H1 (cell line): Measurements from ENCODE around the gene CACNA1C. TPM values are rescaled to one million over a fixed set of nuclear protein-coding genes. Genes with fewer than 3 reads are reported as not detected.

Experiments used
- CTCF ChIA-PET: fragments of 300-600 bp; sonication (Branson Sonifier 250); formaldehyde crosslinking; loops from one replicate; lab custom pipeline; 2021; ENCODE audit not compliant: partially characterized antibody; lab: Charles Lee
- POLR2A ChIA-PET: fragments of 300-600 bp; sonication (Branson Sonifier 250); formaldehyde crosslinking; loops from one replicate; lab custom pipeline; 2021; ENCODE audit warnings: inconsistent platforms; ENCODE audit not compliant: partially characterized antibody; lab: Charles Lee
- DNase-seq, 2 experiments: peaks; one replicate each; pipeline versions ENCODE4 v3.0.0 to v3.0.0-alpha.2; 2010 to 2022; ENCODE audit warnings: low spot score in 2 of 2, low read depth in 1 of 2, mixed read lengths in 1 of 2
- FAIRE-seq: peaks from 2 replicates; lab custom pipeline; 2011; peaks lifted over from hg19 to GRCh38; lab: Jason Lieb, UNC
- H2AFZ ChIP-seq: 2 replicates; pipeline ENCODE4 v1.8.1; 2012; ENCODE audit warnings: low read length, inconsistent platforms
- H2AK5ac ChIP-seq: 2 replicates; pipeline ENCODE4 v1.6.1; 2013; ENCODE audit warnings: low read depth, low read length
- H2BK120ac ChIP-seq: replicated peaks from 2 replicates; pipeline ENCODE3; 2013; ENCODE audit warnings: low read depth, low read length, inconsistent platforms
- H2BK12ac ChIP-seq: 2 replicates; pipeline ENCODE4 v1.6.1; 2013; ENCODE audit warnings: low read depth, low read length
- H2BK15ac ChIP-seq: 2 replicates; pipeline ENCODE4 v1.6.1; 2013; ENCODE audit warnings: low read length
- H2BK20ac ChIP-seq: 2 replicates; pipeline ENCODE4 v1.6.1; 2013; ENCODE audit warnings: low read length
- H2BK5ac ChIP-seq: 2 replicates; pipeline ENCODE4 v1.6.1; 2013; ENCODE audit warnings: low read depth, low read length
- H3K14ac ChIP-seq: 2 replicates; pipeline ENCODE4 v1.6.1; 2013; ENCODE audit warnings: inconsistent platforms; ENCODE audit not compliant: insufficient read length
- H3K18ac ChIP-seq: 2 replicates; pipeline ENCODE4 v1.6.1; 2013; ENCODE audit warnings: low read length; ENCODE audit errors: extremely low read depth
- H3K23ac ChIP-seq: 2 replicates; pipeline ENCODE4 v1.6.1; 2013; ENCODE audit warnings: inconsistent platforms; ENCODE audit not compliant: insufficient read length
- H3K23me2 ChIP-seq: 2 replicates; pipeline ENCODE4 v1.6.1; 2013; ENCODE audit warnings: low read depth, low read length
- H3K27ac ChIP-seq: 2 replicates; pipeline ENCODE4 v1.6.1; 2011; ENCODE audit warnings: low read depth, low read length, inconsistent platforms
- H3K27me3 ChIP-seq, 4 experiments: replicated peaks in 1 of 4; 1 replicate in 1 of 4; 2 replicates in 3 of 4; pipeline versions ENCODE4 v1.6.1 to v1.8.1; 2011 to 2013; ENCODE audit warnings: low read length in 3 of 4, mild to moderate bottlenecking in 3 of 4, inconsistent platforms in 2 of 4, mixed read lengths in 2 of 4, moderate library complexity in 1 of 4; ENCODE audit not compliant: control insufficient read depth in 3 of 4, insufficient read depth in 3 of 4; ENCODE audit errors: extremely low read depth in 1 of 4
- H3K36me3 ChIP-seq, 4 experiments: 2 replicates each; pipeline versions ENCODE4 v1.6.1 to v1.8.1; 2011 to 2013; ENCODE audit warnings: mild to moderate bottlenecking in 4 of 4, low read length in 3 of 4, moderate library complexity in 2 of 4, control low read depth in 1 of 4, inconsistent platforms in 1 of 4; ENCODE audit not compliant: insufficient read depth in 4 of 4, control insufficient read depth in 2 of 4
- H3K4ac ChIP-seq: replicated peaks from 2 replicates; pipeline ENCODE3; 2013; ENCODE audit warnings: low read length, low read depth, mixed read lengths, inconsistent platforms; ENCODE audit not compliant: insufficient read length
- H3K4me1 ChIP-seq, 4 experiments: replicated peaks in 1 of 4; 1 replicate in 1 of 4; 2 replicates in 3 of 4; pipeline versions ENCODE4 v1.6.1 to v1.8.1; 2011 to 2013; ENCODE audit warnings: low read length in 3 of 4, inconsistent platforms in 2 of 4, mixed read lengths in 1 of 4; ENCODE audit not compliant: insufficient read depth in 4 of 4, control insufficient read depth in 3 of 4
- H3K4me2 ChIP-seq, 2 experiments: 2 replicates each; pipeline versions ENCODE4 v1.6.1 to v1.8.1; 2011 to 2013; ENCODE audit warnings: low read depth in 2 of 2, low read length in 2 of 2, control low read depth in 1 of 2, inconsistent platforms in 1 of 2, mild to moderate bottlenecking in 1 of 2; ENCODE audit not compliant: insufficient read depth in 1 of 2
- H3K4me3 ChIP-seq, 4 experiments: fragments of 200-600, 300-600 bp in 1 of 4; sonication (generic), shearing (Covaris generic), sonication (Bioruptor Twin) in 1 of 4; 2 replicates each; pipeline versions ENCODE4 v1.5.1 to v1.8.1; 2011 to 2016; ENCODE audit warnings: low read length in 4 of 4, low read depth in 3 of 4, control low read depth in 2 of 4, inconsistent platforms in 2 of 4, mild to moderate bottlenecking in 2 of 4, mixed read lengths in 1 of 4, moderate library complexity in 1 of 4; ENCODE audit not compliant: insufficient read depth in 2 of 4; ENCODE audit errors: extremely low read depth in 1 of 4
- H3K56ac ChIP-seq: replicated peaks from 2 replicates; pipeline ENCODE3; 2013; ENCODE audit warnings: low read depth, mild to moderate bottlenecking, mixed read lengths, low read length, inconsistent platforms; ENCODE audit not compliant: insufficient read length
- H3K79me1 ChIP-seq: 2 replicates; pipeline ENCODE4 v1.6.1; 2013; ENCODE audit warnings: low read depth, low read length, control low read depth
- H3K79me2 ChIP-seq, 2 experiments: 2 replicates each; pipeline versions ENCODE4 v1.6.1 to v1.8.1; 2012 to 2013; ENCODE audit warnings: low read length in 2 of 2, mild to moderate bottlenecking in 2 of 2, inconsistent platforms in 1 of 2; ENCODE audit not compliant: insufficient read depth in 2 of 2, control insufficient read depth in 1 of 2
- H3K9ac ChIP-seq, 4 experiments: replicated peaks in 1 of 4; 1 replicate in 1 of 4; 2 replicates in 3 of 4; pipeline versions ENCODE4 v1.6.1 to v1.8.1; 2011 to 2013; ENCODE audit warnings: low read depth in 3 of 4, low read length in 3 of 4, control low read depth in 2 of 4, mild to moderate bottlenecking in 2 of 4, moderate library complexity in 2 of 4, inconsistent platforms in 1 of 4; ENCODE audit errors: extremely low read depth in 1 of 4
- H3K9me3 ChIP-seq, 2 experiments: 2 replicates each; pipeline versions ENCODE4 v1.6.1 to v1.8.1; 2012 to 2013; ENCODE audit warnings: mild to moderate bottlenecking in 2 of 2, moderate library complexity in 2 of 2, control low read depth in 1 of 2, inconsistent platforms in 1 of 2, low read depth in 1 of 2, low read length in 1 of 2, mixed read lengths in 1 of 2; ENCODE audit not compliant: insufficient read depth in 2 of 2
- H4K20me1 ChIP-seq, 2 experiments: replicated peaks in 1 of 2; 2 replicates each; pipeline versions ENCODE3 to v1.8.1; 2011 to 2013; ENCODE audit warnings: inconsistent platforms in 2 of 2, low read length in 2 of 2, mild to moderate bottlenecking in 1 of 2; ENCODE audit not compliant: insufficient read depth in 2 of 2, control insufficient read depth in 1 of 2
- H4K5ac ChIP-seq: 2 replicates; pipeline ENCODE4 v1.6.1; 2013; ENCODE audit warnings: low read length, low read depth, mixed read lengths, inconsistent platforms; ENCODE audit not compliant: insufficient read length
- H4K8ac ChIP-seq: 2 replicates; pipeline ENCODE4 v1.8.0; 2013; ENCODE audit warnings: mild to moderate bottlenecking, moderate library complexity, low read length, inconsistent platforms; ENCODE audit not compliant: insufficient read depth; ENCODE audit errors: extremely low read depth
- H4K91ac ChIP-seq: replicated peaks from 2 replicates; pipeline ENCODE3; 2013; ENCODE audit warnings: low read length, mixed read lengths, inconsistent platforms; ENCODE audit not compliant: insufficient read length
- BACH1 ChIP-seq: IDR thresholded peaks from 2 replicates; pipeline ENCODE4 v1.6.1; 2012; ENCODE audit warnings: low read length, improper control_type of control experiment
- CHD2 ChIP-seq: IDR thresholded peaks from 2 replicates; pipeline ENCODE4 v1.6.1; 2012; ENCODE audit warnings: low read length, improper control_type of control experiment
- CTBP2 ChIP-seq: IDR thresholded peaks from 2 replicates; pipeline ENCODE4 v1.7.0; 2011; ENCODE audit warnings: borderline replicate concordance, mild to moderate bottlenecking, moderate library complexity, mixed read lengths, low read length; ENCODE audit not compliant: insufficient read depth, insufficient read length
- FOSL1 ChIP-seq: IDR thresholded peaks from 2 replicates; pipeline ENCODE4 v1.6.1; 2011; ENCODE audit warnings: mild to moderate bottlenecking, low read depth, low read length, moderate library complexity; ENCODE audit not compliant: insufficient read depth
- WGBS, 2 experiments: shearing (Covaris generic) in 1 of 2; methylation state at CpG; one replicate each; pipeline versions ENCODE4 v1.1.6 to v1.1.7; 2013 to 2015; ENCODE audit warnings: low lambda C conversion rate in 2 of 2, mixed read lengths in 2 of 2, inconsistent platforms in 1 of 2, low coverage in 1 of 2, missing lambda C conversion rate in 1 of 2; ENCODE audit not compliant: insufficient replicate concordance in 2 of 2, insufficient coverage in 1 of 2, insufficient read length in 1 of 2; ENCODE audit errors: extremely low coverage in 1 of 2, missing lambda C conversion rate in 1 of 2; 5-methylcytosine and 5-hydroxymethylcytosine counted together
- polyA plus RNA-seq, 7 experiments: library from polyadenylated mRNA; depleted of rRNA in 3 of 7; stranded (reverse) in 5 of 7; unstranded in 2 of 7; fragments of >200 nt in 5 of 7; fragments of 200-250 nt in 2 of 7; gene quantifications; 1 replicate in 5 of 7; 2 replicates in 1 of 7; 4 replicates in 1 of 7; pipeline versions ENCODE4 v1.2.1 to v1.2.3, GENCODE V29; 2011 to 2013; ENCODE audit warnings: missing spikeins in 2 of 7, mixed read lengths in 2 of 7
- total RNA-seq: library from RNA; stranded (reverse); fragmentation: NEBNext Ultra II Directional; extraction: Animal tissue kit (Norgen Biotek cat#: 25700); gene quantifications from 2 replicates; pipeline ENCODE4 v1.2.1, GENCODE V29; 2021
- TF ChIP-seq, protein P1 (sequence below): IDR thresholded peaks from 2 replicates; pipeline ENCODE4 v1.6.1; 2012; ENCODE audit warnings: low read length, inconsistent platforms
- TF ChIP-seq, protein P2 (sequence below): IDR thresholded peaks from 2 replicates; pipeline ENCODE4 v1.6.1; 2011; ENCODE audit warnings: low read length, improper control_type of control experiment

Gene CACNA1C
- total and polyA plus RNA-seq, 2 of the 8 experiments (the other 6 are each of a cell fraction or from before 2014, with no cell fraction given) = 1.3 TPM

DNA sequence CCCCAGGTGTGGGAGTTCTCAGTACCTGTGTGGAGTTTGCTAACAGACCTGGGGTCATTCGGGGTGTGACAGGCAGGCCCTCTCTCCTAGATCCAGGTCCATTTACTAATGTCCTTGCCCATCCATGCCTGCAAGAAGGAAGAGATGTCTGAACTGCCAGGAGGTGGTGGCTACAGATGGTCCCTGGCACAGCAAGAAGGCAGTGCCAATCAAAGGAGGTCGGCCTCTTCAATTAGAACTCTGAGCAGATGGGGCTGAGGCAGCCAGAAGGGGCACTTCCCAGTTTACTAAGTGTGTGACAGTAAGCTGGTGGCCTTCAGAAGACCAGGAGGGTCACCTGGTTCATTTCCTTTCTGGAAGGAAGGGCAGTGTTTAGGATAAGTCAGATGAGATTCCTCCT is 202.5 kb downstream of the CACNA1C start:
- no peaks in the 10 kb centered on the region for H3K27me3 ChIP-seq
- DNase-seq = no peak
- H4K91ac ChIP-seq = no peak overlapping the region
- no peak overlapping the region for H3K27ac ChIP-seq
- H2BK15ac ChIP-seq = no peak overlapping the region
- ChIA-PET CTCF (interaction anchor here (1.0 to 1.3 kb wide), 3 partner anchors 27 to 129 kb away, joined by 3 to 4 read pairs (median 3); no protein-coding TSS in a partner anchor), POLR2A (no interaction called here)
- H2BK12ac ChIP-seq = no peak overlapping the region
- H3K4me1 ChIP-seq = peaks cover 0 to 10% (median 5%) of the 10 kb centered on the region in 4 experiments; a peak in 4 of 7 replicates
- H3K4ac ChIP-seq = no peak overlapping the region
- H3K14ac ChIP-seq = no peak overlapping the region
- no peaks in the 10 kb centered on the region for H3K36me3 ChIP-seq
- peaks cover 3% of the 10 kb centered on the region; the same call in 1 of the 2 replicates for H3K79me1 ChIP-seq
- WGBS, 2 experiments = 100% methylated on average over 2 of the region's 2 CpGs; no CpG with 5 or more reads in 1 of the 2 experiments
- no peak overlapping the region for H2AFZ ChIP-seq
- H3K4me3 ChIP-seq = no peak overlapping the region
- H4K8ac ChIP-seq = no peak overlapping the region
- no peak for FAIRE-seq
- H3K56ac ChIP-seq = no peak overlapping the region
- peaks cover 7 to 8% of the 10 kb centered on the region in 2 experiments; a peak in 3 of 4 replicates for H3K9me3 ChIP-seq
- H2AK5ac ChIP-seq = no peak overlapping the region; the same call in 1 of the 2 replicates
- H2BK5ac ChIP-seq = no peak overlapping the region
- no peak overlapping the region for H4K5ac ChIP-seq
- TF ChIP-seq FOSL1 (no peak), CHD2 (no peak), CTBP2 (no peak), BACH1 (no peak)
- TF ChIP-seq, protein P1, sequence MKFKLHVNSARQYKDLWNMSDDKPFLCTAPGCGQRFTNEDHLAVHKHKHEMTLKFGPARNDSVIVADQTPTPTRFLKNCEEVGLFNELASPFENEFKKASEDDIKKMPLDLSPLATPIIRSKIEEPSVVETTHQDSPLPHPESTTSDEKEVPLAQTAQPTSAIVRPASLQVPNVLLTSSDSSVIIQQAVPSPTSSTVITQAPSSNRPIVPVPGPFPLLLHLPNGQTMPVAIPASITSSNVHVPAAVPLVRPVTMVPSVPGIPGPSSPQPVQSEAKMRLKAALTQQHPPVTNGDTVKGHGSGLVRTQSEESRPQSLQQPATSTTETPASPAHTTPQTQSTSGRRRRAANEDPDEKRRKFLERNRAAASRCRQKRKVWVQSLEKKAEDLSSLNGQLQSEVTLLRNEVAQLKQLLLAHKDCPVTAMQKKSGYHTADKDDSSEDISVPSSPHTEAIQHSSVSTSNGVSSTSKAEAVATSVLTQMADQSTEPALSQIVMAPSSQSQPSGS = no peak
- TF ChIP-seq, protein P2, sequence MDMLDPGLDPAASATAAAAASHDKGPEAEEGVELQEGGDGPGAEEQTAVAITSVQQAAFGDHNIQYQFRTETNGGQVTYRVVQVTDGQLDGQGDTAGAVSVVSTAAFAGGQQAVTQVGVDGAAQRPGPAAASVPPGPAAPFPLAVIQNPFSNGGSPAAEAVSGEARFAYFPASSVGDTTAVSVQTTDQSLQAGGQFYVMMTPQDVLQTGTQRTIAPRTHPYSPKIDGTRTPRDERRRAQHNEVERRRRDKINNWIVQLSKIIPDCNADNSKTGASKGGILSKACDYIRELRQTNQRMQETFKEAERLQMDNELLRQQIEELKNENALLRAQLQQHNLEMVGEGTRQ = no peak
- H2BK120ac ChIP-seq = no peak overlapping the region
- no peaks in the 10 kb centered on the region for H3K23me2 ChIP-seq
- no peak overlapping the region for H3K18ac ChIP-seq
- no peak overlapping the region for H3K4me2 ChIP-seq
- no peak overlapping the region for H2BK20ac ChIP-seq
- no peaks in the 10 kb centered on the region for H3K79me2 ChIP-seq
- H3K23ac ChIP-seq = no peak overlapping the region
- H4K20me1 ChIP-seq = no peaks in the 10 kb centered on the region
- H3K9ac ChIP-seq = no peak overlapping the region
